ENCODE results near the gene PRRC1. TPM values are rescaled to one million over a fixed set of nuclear protein-coding genes. Genes with fewer than 3 reads are reported as not detected.

Gene PRRC1
- total RNA-seq, 1 experiment from 2014 or later: 53.2 TPM

GRCh38 chr5:127498548-127498947, 18.9 kb upstream of the PRRC1 start:
- Histone ChIP-seq H3K4me3 (replicated peaks in 1 of 2; ENCODE audit: low read depth in 1 of 2, low read length in 2 of 2) (no peak overlapping the region), H2AFZ (ENCODE audit: low read depth, low read length, poor library complexity, severe bottlenecking) (no peak overlapping the region), H3K9ac (ENCODE audit: low read length) (no peak overlapping the region), H3K4me1 (ENCODE audit: control insufficient read depth in 1 of 2, insufficient read depth in 2 of 2, low read length in 2 of 2) (no peaks in the 10 kb centered on the region), H4K20me1 (ENCODE audit: insufficient read depth) (no peaks in the 10 kb centered on the region), H3K27ac (ENCODE audit: low read depth, low read length) (no peak overlapping the region), H3K27me3 (ENCODE audit: insufficient read depth, low read length) (no peaks in the 10 kb centered on the region), H3K79me2 (ENCODE audit: insufficient read depth, low read length) (no peaks in the 10 kb centered on the region), H3K9me2 (ENCODE audit: insufficient read depth) (no peaks in the 10 kb centered on the region), H3K4me2 (ENCODE audit: low read length) (no peak overlapping the region), H3K36me3 (ENCODE audit: control insufficient read depth in 1 of 2, insufficient read depth in 2 of 2, low read length in 2 of 2) (no peaks in the 10 kb centered on the region), H3K9me3 (ENCODE audit: control insufficient read depth in 1 of 2, insufficient read depth in 1 of 2, low read depth in 1 of 2, low read length in 2 of 2) (no peaks in the 10 kb centered on the region)
- CTCF ChIA-PET: no interaction called here
- TF ChIP-seq EGR1 (IDR thresholded peaks at IDR 0.05; ENCODE audit: low read depth): no peak
- TF ChIP-seq ZFX (IDR thresholded peaks at IDR 0.05): no peak
- TF ChIP-seq REST (IDR thresholded peaks at IDR 0.05; ENCODE audit: low read depth): no peak
- no peak for TF ChIP-seq YY1 (IDR thresholded peaks at IDR 0.05; ENCODE audit: extremely low read depth, insufficient replicate concordance, low read depth, low read length)
- no peak for TF ChIP-seq ZNF274 (IDR thresholded peaks at IDR 0.05; ENCODE audit: low read depth, low read length)
- TF ChIP-seq EZH2phosphoT487 (IDR thresholded peaks at IDR 0.05; ENCODE audit: borderline replicate concordance): no peak
- no peak for TF ChIP-seq SP1 (IDR thresholded peaks at IDR 0.05; ENCODE audit: low read depth)
- TF ChIP-seq ATF3 (IDR thresholded peaks at IDR 0.05): no peak
- no peak for TF ChIP-seq FOSL1 (IDR thresholded peaks at IDR 0.05; ENCODE audit: low read depth)
- TF ChIP-seq POLR2A (IDR thresholded peaks at IDR 0.05; ENCODE audit: borderline replicate concordance, extremely low read depth, insufficient read depth, insufficient read length): no peak
- intact Hi-C loops (cut with micrococcal nuclease): no loop called here
- RAD21 ChIA-PET (ENCODE audit: low non-redundant PET in 1 of 2, low total read pairs in 2 of 2, uncharacterized antibody in 2 of 2, unreplicated experiment in 2 of 2): no interaction called here
- BruUV-seq (replicated peaks): no TSS peak
- POLR2A ChIA-PET: no interaction called here
- ATAC-seq (no peak), DNase-seq (ENCODE audit: low read depth, low spot score) (no peak)

Measured in HCT116 (cell line).